Body of pancreas (tissue), 4 donors: ENCODE measurements around the gene NSMCE1.

Source experiments
- CTCF ChIP-seq, 7 experiments: fragments of 450-650 bp in 4 of 7; fragments of 200-600 bp in 3 of 7; sonication (generic) in 3 of 7; IDR thresholded peaks; one replicate each; pipeline ENCODE4 v1.5.1; 2016 to 2019; ENCODE audit warnings: antibody characterized with exemption in 7 of 7
- POLR2A ChIP-seq, 3 donors: fragments of 450-650 bp; IDR thresholded peaks; one replicate each; pipeline ENCODE4 v1.6.1; 2016; ENCODE audit warnings: antibody characterized with exemption in 3 of 3, mild to moderate bottlenecking in 2 of 3

GRCh38 chr16:27256861-27257260 is 11.7 kb downstream of the NSMCE1 start:
- TF ChIP-seq CTCF (IDR thresholded peaks at IDR 0.05) (no peak), POLR2A (IDR thresholded peaks at IDR 0.05) (no peak)
